Measurements from ENCODE around the gene LMX1A. TPM values are rescaled to one million over a fixed set of nuclear protein-coding genes. Genes with fewer than 3 reads are reported as not detected.

LMX1A gene
- total RNA-seq, 1 donor from 2014 or later: not detected

DNA sequence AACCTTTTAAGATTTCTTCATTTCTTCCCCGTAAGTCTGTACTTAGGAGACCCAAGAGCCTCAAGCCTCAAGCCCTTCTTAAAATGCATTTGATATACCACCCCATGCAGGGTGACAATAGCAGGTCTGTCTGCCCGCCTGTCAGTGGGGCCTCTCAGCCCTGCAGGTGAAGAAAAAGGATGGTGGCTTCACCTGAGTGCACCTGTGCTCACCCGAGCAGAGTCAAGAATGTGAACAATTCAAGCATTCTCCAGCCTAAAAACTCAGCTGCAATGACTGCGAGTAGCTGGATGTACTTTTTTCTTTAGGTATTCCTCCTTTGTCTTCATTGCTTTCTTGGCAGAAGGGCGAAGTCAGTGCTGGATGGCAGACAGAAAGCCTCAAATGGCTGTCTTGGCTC lies 203.3 kb downstream of the LMX1A start:
- H3K4me1 Mint-ChIP-seq (ENCODE audit: low read depth): peaks cover 5% of the 10 kb centered on the region
- TF ChIP-seq CTCF (IDR thresholded peaks at IDR 0.05; ENCODE audit: unreplicated experiment): no peak
- no peak for DNase-seq (ENCODE audit: low spot score, unreplicated experiment)

GRCh38 chr1:165152727-165153126 lies 203.8 kb downstream of the LMX1A start:
- peaks cover 32% of the 10 kb centered on the region for H3K27me3 Mint-ChIP-seq
- H3K4me1 Mint-ChIP-seq (ENCODE audit: low read depth): peaks cover 5% of the 10 kb centered on the region
- DNase-seq (ENCODE audit: low spot score, unreplicated experiment): peak; percentile 11
- H3K4me3 Mint-ChIP-seq (ENCODE audit: low read depth): no peak overlapping the region
- H3K27ac Mint-ChIP-seq: no peak overlapping the region
- TF ChIP-seq CTCF (IDR thresholded peaks at IDR 0.05; ENCODE audit: unreplicated experiment): peak; percentile 66
- H3K9me3 Mint-ChIP-seq (ENCODE audit: low read depth): no peaks in the 10 kb centered on the region
- no peaks in the 10 kb centered on the region for H3K36me3 Mint-ChIP-seq (ENCODE audit: insufficient read depth)

More for the DNA sequence above, 203.3 kb downstream of the LMX1A start:
- Mint-ChIP-seq H3K4me3 (ENCODE audit: low read depth) (no peak overlapping the region), H3K36me3 (ENCODE audit: insufficient read depth) (no peaks in the 10 kb centered on the region), H3K27me3 (peaks cover 37% of the 10 kb centered on the region), H3K9me3 (ENCODE audit: low read depth) (no peaks in the 10 kb centered on the region), H3K27ac (no peak overlapping the region)

DNA sequence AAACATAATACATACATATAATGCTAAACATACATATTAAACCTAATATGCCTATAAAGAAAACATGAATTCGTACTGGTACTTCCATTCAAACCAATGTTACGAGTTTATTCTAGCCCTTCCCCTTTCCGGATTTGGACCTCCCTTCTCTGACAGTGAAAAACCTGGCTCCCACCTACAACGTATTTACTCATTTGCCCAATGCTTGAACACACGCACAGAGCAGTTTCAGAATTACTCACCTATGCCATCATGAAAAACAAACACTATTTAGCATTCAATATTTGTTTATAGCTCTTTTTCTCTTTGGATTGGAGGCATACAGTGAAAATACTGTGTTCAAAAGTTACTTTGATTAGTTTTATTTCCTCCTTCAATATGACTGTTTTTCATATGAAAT lies 204.4 kb downstream of the LMX1A start:
- no peak for DNase-seq (ENCODE audit: low spot score, unreplicated experiment)
- no peak overlapping the region for H3K27ac Mint-ChIP-seq
- H3K36me3 Mint-ChIP-seq (ENCODE audit: insufficient read depth): no peaks in the 10 kb centered on the region
- peaks cover 5% of the 10 kb centered on the region for H3K4me1 Mint-ChIP-seq (ENCODE audit: low read depth)
- no peaks in the 10 kb centered on the region for H3K9me3 Mint-ChIP-seq (ENCODE audit: low read depth)
- peaks cover 28% of the 10 kb centered on the region for H3K27me3 Mint-ChIP-seq
- no peak for TF ChIP-seq CTCF (IDR thresholded peaks at IDR 0.05; ENCODE audit: unreplicated experiment)
- H3K4me3 Mint-ChIP-seq (ENCODE audit: low read depth): no peak overlapping the region

Other genes with a start within 250 kb of the LMX1A start
- 2.2 and 3.0 TPM in 2 replicates for gene RXRG, start 88.4 kb upstream of the LMX1A start, total RNA-seq
- not detected in 2 replicates for gene LRRC52, start 187.3 kb upstream of the LMX1A start, total RNA-seq

Measured in progenitor cell of endocrine pancreas (in vitro differentiated cells).